Measurements from ENCODE around the gene PIK3C2B.

PIK3C2B gene

DNA sequence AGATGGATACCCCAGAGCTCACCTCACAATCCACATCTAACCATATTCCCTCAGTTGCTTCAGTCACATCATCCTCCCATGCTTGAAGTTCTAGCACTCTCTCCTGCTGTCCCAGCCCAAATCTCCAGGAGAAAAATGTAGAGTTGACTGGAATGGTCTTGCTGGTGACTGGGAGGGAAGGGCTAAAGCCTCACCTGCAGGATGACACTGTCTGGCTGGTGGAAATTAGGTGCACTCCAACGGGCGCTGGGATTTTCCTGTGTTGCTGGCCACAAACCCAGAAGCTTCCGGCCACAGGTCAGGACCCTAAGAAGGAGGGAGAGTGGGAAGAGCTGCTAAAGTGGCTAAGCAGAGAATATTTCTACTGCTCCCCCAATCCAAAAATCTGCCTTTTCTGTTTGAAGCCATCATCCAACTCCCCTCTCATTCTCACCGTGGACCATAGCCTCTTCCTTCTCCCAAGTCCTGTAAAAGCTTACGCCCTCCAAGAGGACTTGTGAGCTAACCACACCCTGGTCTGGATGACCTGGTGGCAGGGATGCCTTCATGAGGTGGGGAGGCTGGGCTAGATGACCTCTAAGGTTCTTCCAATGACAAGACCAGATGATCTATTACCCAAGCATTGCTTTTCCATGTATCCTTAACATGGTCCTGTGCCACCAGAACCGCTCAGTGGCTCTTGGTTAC, 45.5 kb downstream of the PIK3C2B start:
- Histone ChIP-seq H3K27me3 (ENCODE audit: control insufficient read depth in 1 of 2, insufficient read depth in 1 of 2, low read length in 2 of 2) (peaks cover 0 to 20% of the 10 kb centered on the region in 2 experiments), H3K4me1 (ENCODE audit: control insufficient read depth, insufficient read depth, low read depth, low read length) (peaks cover 3% of the 10 kb centered on the region), H3K23ac (ENCODE audit: low read length in 2 of 2) (no peak overlapping the region), H4K8ac (ENCODE audit: low read length) (no peak overlapping the region), H3K9me3 (ENCODE audit: control insufficient read depth, low read length) (no peaks in the 10 kb centered on the region), H2BK120ac (ENCODE audit: low read depth, low read length) (no peak overlapping the region), H3K9ac (ENCODE audit: low read length) (no peak overlapping the region), H3K36me3 (ENCODE audit: control insufficient read depth in 1 of 2, insufficient read depth in 2 of 2, low read depth in 1 of 2, low read length in 2 of 2) (peaks cover 0 to 17% of the 10 kb centered on the region in 2 experiments), H3K4me3 (ENCODE audit: insufficient read depth in 1 of 2, low read depth in 1 of 2, low read length in 2 of 2) (no peak overlapping the region), H3K14ac (ENCODE audit: low read length in 2 of 2) (no peak overlapping the region), H3K4me2 (ENCODE audit: low read length, poor library complexity, severe bottlenecking) (no peak overlapping the region), H3K27ac (ENCODE audit: low read length, poor library complexity, severe bottlenecking) (no peak overlapping the region), H2BK12ac (ENCODE audit: low read length in 2 of 2) (no peak overlapping the region), H4K91ac (ENCODE audit: low read length) (no peak overlapping the region), H2BK15ac (ENCODE audit: low read depth, poor library complexity, severe bottlenecking) (no peak overlapping the region), H2AK5ac (ENCODE audit: low read length, severe bottlenecking) (no peak overlapping the region), H2AFZ (ENCODE audit: low read depth, low read length) (no peak overlapping the region), H3K79me1 (replicated peaks; ENCODE audit: low read length, poor library complexity, severe bottlenecking) (no peaks in the 10 kb centered on the region), H2BK5ac (ENCODE audit: low read depth, low read length, poor library complexity, severe bottlenecking) (no peak overlapping the region), H3K18ac (ENCODE audit: low read depth in 1 of 2, low read length in 2 of 2) (no peak overlapping the region), H3K4ac (ENCODE audit: low read depth in 1 of 2, low read length in 2 of 2) (no peak overlapping the region)
- no peak for DNase-seq
- WGBS, result 97% methylated on average over 4 of the region's 6 CpGs

GRCh38 chr1:204448344-204448964, 46.2 kb downstream of the PIK3C2B start:
- no peak overlapping the region for H3K18ac ChIP-seq (ENCODE audit: low read depth in 1 of 2, low read length in 2 of 2)
- H3K4ac ChIP-seq (ENCODE audit: low read depth in 1 of 2, low read length in 2 of 2), result no peak overlapping the region
- H3K23ac ChIP-seq (ENCODE audit: low read length in 2 of 2), result no peak overlapping the region
- H3K4me2 ChIP-seq (ENCODE audit: low read length, poor library complexity, severe bottlenecking), result no peak overlapping the region
- H3K4me3 ChIP-seq (ENCODE audit: insufficient read depth in 1 of 2, low read depth in 1 of 2, low read length in 2 of 2), result no peak overlapping the region
- H3K27ac ChIP-seq (ENCODE audit: low read length, poor library complexity, severe bottlenecking), result no peak overlapping the region
- no peak overlapping the region for H2AFZ ChIP-seq (ENCODE audit: low read depth, low read length)
- H4K91ac ChIP-seq (ENCODE audit: low read length), result no peak overlapping the region
- no peak overlapping the region for H2BK15ac ChIP-seq (ENCODE audit: low read depth, poor library complexity, severe bottlenecking)
- H3K4me1 ChIP-seq (ENCODE audit: control insufficient read depth, insufficient read depth, low read depth, low read length), result peaks cover 3% of the 10 kb centered on the region
- peaks cover 0 to 23% of the 10 kb centered on the region in 2 experiments for H3K27me3 ChIP-seq (ENCODE audit: control insufficient read depth in 1 of 2, insufficient read depth in 1 of 2, low read length in 2 of 2)
- no peak overlapping the region for H3K9ac ChIP-seq (ENCODE audit: low read length)
- no peak overlapping the region for H2BK5ac ChIP-seq (ENCODE audit: low read depth, low read length, poor library complexity, severe bottlenecking)
- no peak overlapping the region for H2BK120ac ChIP-seq (ENCODE audit: low read depth, low read length)
- H3K14ac ChIP-seq (ENCODE audit: low read length in 2 of 2), result no peak overlapping the region
- peaks cover 0 to 17% of the 10 kb centered on the region in 2 experiments for H3K36me3 ChIP-seq (ENCODE audit: control insufficient read depth in 1 of 2, insufficient read depth in 2 of 2, low read depth in 1 of 2, low read length in 2 of 2)
- no peaks in the 10 kb centered on the region for H3K79me1 ChIP-seq (replicated peaks; ENCODE audit: low read length, poor library complexity, severe bottlenecking)
- WGBS, result 94% methylated on average over 6 of the region's 7 CpGs
- H2BK12ac ChIP-seq (ENCODE audit: low read length in 2 of 2), result no peak overlapping the region
- H2AK5ac ChIP-seq (ENCODE audit: low read length, severe bottlenecking), result no peak overlapping the region
- no peak for DNase-seq
- no peak overlapping the region for H4K8ac ChIP-seq (ENCODE audit: low read length)
- H3K9me3 ChIP-seq (ENCODE audit: control insufficient read depth, low read length), result no peaks in the 10 kb centered on the region

DNA sequence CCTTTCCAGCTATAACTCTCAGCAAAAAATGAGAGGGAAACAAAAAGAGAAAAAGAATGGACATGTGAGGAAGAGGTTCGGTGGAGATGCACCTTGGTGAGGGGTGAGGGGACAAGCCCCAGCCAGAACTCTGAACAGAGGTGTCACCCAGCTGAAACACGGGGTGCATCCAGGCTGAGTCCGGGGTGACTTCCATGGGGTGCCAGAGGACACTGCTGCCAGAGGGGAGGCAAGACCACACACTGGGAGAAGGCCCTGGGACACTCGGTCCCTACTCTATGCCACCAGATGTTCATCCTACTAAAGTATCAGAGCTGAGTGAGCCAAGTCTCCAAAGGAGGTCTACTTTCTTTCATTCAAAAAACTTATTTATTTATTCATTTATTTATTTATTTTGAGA, 46.9 kb downstream of the PIK3C2B start:
- H2BK12ac ChIP-seq (ENCODE audit: low read length in 2 of 2), result no peak overlapping the region
- H3K4me1 ChIP-seq (ENCODE audit: control insufficient read depth, insufficient read depth, low read depth, low read length), result peaks cover 3% of the 10 kb centered on the region
- WGBS, result 73% methylated on average over 4 of the region's 4 CpGs
- no peak overlapping the region for H2AK5ac ChIP-seq (ENCODE audit: low read length, severe bottlenecking)
- no peak overlapping the region for H2BK15ac ChIP-seq (ENCODE audit: low read depth, poor library complexity, severe bottlenecking)
- H3K79me1 ChIP-seq (replicated peaks; ENCODE audit: low read length, poor library complexity, severe bottlenecking), result no peaks in the 10 kb centered on the region
- no peak overlapping the region for H4K91ac ChIP-seq (ENCODE audit: low read length)
- H3K14ac ChIP-seq (ENCODE audit: low read length in 2 of 2), result no peak overlapping the region
- no peak overlapping the region for H3K4ac ChIP-seq (ENCODE audit: low read depth in 1 of 2, low read length in 2 of 2)
- H3K36me3 ChIP-seq (ENCODE audit: control insufficient read depth in 1 of 2, insufficient read depth in 2 of 2, low read depth in 1 of 2, low read length in 2 of 2), result peaks cover 0 to 23% of the 10 kb centered on the region in 2 experiments
- H2BK120ac ChIP-seq (ENCODE audit: low read depth, low read length), result no peak overlapping the region
- H4K8ac ChIP-seq (ENCODE audit: low read length), result no peak overlapping the region
- H3K23ac ChIP-seq (ENCODE audit: low read length in 2 of 2), result no peak overlapping the region
- no peak overlapping the region for H2AFZ ChIP-seq (ENCODE audit: low read depth, low read length)
- no peaks in the 10 kb centered on the region for H3K9me3 ChIP-seq (ENCODE audit: control insufficient read depth, low read length)
- no peak for DNase-seq
- H3K27me3 ChIP-seq (ENCODE audit: control insufficient read depth in 1 of 2, insufficient read depth in 1 of 2, low read length in 2 of 2), result peaks cover 0 to 23% of the 10 kb centered on the region in 2 experiments
- no peak overlapping the region for H2BK5ac ChIP-seq (ENCODE audit: low read depth, low read length, poor library complexity, severe bottlenecking)
- no peak overlapping the region for H3K4me2 ChIP-seq (ENCODE audit: low read length, poor library complexity, severe bottlenecking)
- no peak overlapping the region for H3K9ac ChIP-seq (ENCODE audit: low read length)
- H3K27ac ChIP-seq (ENCODE audit: low read length, poor library complexity, severe bottlenecking), result no peak overlapping the region
- H3K4me3 ChIP-seq (ENCODE audit: insufficient read depth in 1 of 2, low read depth in 1 of 2, low read length in 2 of 2), result no peak overlapping the region
- H3K18ac ChIP-seq (ENCODE audit: low read depth in 1 of 2, low read length in 2 of 2), result no peak overlapping the region

DNA sequence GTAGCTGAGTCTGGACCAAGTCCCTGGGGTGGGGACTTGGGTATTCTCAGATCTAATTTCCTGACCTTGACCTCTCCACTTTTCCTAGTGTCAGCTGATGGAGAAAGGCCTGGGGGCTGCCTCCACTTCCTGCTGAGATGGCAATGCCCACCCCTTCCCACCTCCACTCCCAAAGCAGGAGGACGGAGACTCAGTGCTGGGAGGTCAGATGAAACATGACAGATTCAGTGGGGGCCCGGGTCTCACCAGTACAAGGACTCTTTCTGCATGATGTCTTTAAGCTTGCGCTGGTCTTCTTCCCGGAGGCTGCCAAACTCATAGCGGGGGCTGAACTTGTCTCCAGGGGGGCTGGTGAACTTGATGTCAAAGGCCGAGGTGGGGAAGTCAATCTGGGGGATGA, 47.4 kb downstream of the PIK3C2B start:
- H2BK5ac ChIP-seq (ENCODE audit: low read depth, low read length, poor library complexity, severe bottlenecking), result no peak overlapping the region
- no peak overlapping the region for H2AK5ac ChIP-seq (ENCODE audit: low read length, severe bottlenecking)
- H2BK15ac ChIP-seq (ENCODE audit: low read depth, poor library complexity, severe bottlenecking), result no peak overlapping the region
- no peak overlapping the region for H4K91ac ChIP-seq (ENCODE audit: low read length)
- no peaks in the 10 kb centered on the region for H3K9me3 ChIP-seq (ENCODE audit: control insufficient read depth, low read length)
- H2AFZ ChIP-seq (ENCODE audit: low read depth, low read length), result no peak overlapping the region
- 81% methylated on average over 6 of the region's 6 CpGs for WGBS
- H3K4me3 ChIP-seq (ENCODE audit: insufficient read depth in 1 of 2, low read depth in 1 of 2, low read length in 2 of 2), result no peak overlapping the region
- H3K9ac ChIP-seq (ENCODE audit: low read length), result no peak overlapping the region
- peaks cover 0 to 23% of the 10 kb centered on the region in 2 experiments for H3K27me3 ChIP-seq (ENCODE audit: control insufficient read depth in 1 of 2, insufficient read depth in 1 of 2, low read length in 2 of 2)
- no peak overlapping the region for H3K4ac ChIP-seq (ENCODE audit: low read depth in 1 of 2, low read length in 2 of 2)
- no peak overlapping the region for H3K23ac ChIP-seq (ENCODE audit: low read length in 2 of 2)
- H3K14ac ChIP-seq (ENCODE audit: low read length in 2 of 2), result no peak overlapping the region
- no peak overlapping the region for H2BK12ac ChIP-seq (ENCODE audit: low read length in 2 of 2)
- H3K4me2 ChIP-seq (ENCODE audit: low read length, poor library complexity, severe bottlenecking), result no peak overlapping the region
- H3K36me3 ChIP-seq (ENCODE audit: control insufficient read depth in 1 of 2, insufficient read depth in 2 of 2, low read depth in 1 of 2, low read length in 2 of 2), result peaks cover 0 to 28% of the 10 kb centered on the region in 2 experiments
- no peak overlapping the region for H2BK120ac ChIP-seq (ENCODE audit: low read depth, low read length)
- H4K8ac ChIP-seq (ENCODE audit: low read length), result no peak overlapping the region
- DNase-seq, result no peak
- peaks cover 3% of the 10 kb centered on the region for H3K4me1 ChIP-seq (ENCODE audit: control insufficient read depth, insufficient read depth, low read depth, low read length)
- H3K27ac ChIP-seq (ENCODE audit: low read length, poor library complexity, severe bottlenecking), result no peak overlapping the region
- no peaks in the 10 kb centered on the region for H3K79me1 ChIP-seq (replicated peaks; ENCODE audit: low read length, poor library complexity, severe bottlenecking)
- no peak overlapping the region for H3K18ac ChIP-seq (ENCODE audit: low read depth in 1 of 2, low read length in 2 of 2)
